ENCODE results near the gene SMARCC2. TPM values are rescaled to one million over a fixed set of nuclear protein-coding genes. Genes with fewer than 3 reads are reported as not detected.

Gene SMARCC2
- total and polyA plus RNA-seq, 2 of the 13 experiments (the other 11 are each of a cell fraction or from before 2014, with no cell fraction given) = 21.3 to 24.1 TPM

DNA sequence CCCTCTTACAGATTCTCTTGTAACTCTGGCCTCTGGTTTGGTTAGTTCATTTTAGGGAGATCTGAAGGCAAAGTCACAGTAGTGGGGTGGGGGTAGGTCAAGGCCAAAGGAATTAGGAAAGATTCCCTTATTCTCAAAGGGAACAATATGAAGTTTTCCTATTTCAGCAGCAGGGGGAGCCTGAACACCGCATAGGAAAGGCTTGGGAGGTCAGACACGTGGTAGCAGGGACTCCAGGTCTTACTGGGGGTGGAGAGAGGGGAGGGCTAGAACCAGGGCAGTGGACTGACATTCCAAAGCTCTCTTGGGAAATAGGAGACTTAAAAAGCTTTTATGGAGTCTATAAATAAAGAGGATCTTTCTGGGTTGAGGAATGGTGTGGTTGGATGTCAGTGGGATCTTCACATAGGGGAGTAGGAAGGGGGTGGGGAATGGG, 69.9 kb downstream of the SMARCC2 start (continued):
- TF ChIP-seq, protein P1, sequence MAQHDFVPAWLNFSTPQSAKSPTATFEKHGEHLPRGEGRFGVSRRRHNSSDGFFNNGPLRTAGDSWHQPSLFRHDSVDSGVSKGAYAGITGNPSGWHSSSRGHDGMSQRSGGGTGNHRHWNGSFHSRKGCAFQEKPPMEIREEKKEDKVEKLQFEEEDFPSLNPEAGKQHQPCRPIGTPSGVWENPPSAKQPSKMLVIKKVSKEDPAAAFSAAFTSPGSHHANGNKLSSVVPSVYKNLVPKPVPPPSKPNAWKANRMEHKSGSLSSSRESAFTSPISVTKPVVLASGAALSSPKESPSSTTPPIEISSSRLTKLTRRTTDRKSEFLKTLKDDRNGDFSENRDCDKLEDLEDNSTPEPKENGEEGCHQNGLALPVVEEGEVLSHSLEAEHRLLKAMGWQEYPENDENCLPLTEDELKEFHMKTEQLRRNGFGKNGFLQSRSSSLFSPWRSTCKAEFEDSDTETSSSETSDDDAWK (CRISPR knock-in tag; IDR thresholded peaks at IDR 0.05) = no peak
- TF ChIP-seq, protein P2, sequence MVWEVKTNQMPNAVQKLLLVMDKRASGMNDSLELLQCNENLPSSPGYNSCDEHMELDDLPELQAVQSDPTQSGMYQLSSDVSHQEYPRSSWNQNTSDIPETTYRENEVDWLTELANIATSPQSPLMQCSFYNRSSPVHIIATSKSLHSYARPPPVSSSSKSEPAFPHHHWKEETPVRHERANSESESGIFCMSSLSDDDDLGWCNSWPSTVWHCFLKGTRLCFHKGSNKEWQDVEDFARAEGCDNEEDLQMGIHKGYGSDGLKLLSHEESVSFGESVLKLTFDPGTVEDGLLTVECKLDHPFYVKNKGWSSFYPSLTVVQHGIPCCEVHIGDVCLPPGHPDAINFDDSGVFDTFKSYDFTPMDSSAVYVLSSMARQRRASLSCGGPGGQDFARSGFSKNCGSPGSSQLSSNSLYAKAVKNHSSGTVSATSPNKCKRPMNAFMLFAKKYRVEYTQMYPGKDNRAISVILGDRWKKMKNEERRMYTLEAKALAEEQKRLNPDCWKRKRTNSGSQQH (CRISPR knock-in tag; IDR thresholded peaks at IDR 0.05; ENCODE audit: low read depth) = no peak
- TF ChIP-seq, protein P3, sequence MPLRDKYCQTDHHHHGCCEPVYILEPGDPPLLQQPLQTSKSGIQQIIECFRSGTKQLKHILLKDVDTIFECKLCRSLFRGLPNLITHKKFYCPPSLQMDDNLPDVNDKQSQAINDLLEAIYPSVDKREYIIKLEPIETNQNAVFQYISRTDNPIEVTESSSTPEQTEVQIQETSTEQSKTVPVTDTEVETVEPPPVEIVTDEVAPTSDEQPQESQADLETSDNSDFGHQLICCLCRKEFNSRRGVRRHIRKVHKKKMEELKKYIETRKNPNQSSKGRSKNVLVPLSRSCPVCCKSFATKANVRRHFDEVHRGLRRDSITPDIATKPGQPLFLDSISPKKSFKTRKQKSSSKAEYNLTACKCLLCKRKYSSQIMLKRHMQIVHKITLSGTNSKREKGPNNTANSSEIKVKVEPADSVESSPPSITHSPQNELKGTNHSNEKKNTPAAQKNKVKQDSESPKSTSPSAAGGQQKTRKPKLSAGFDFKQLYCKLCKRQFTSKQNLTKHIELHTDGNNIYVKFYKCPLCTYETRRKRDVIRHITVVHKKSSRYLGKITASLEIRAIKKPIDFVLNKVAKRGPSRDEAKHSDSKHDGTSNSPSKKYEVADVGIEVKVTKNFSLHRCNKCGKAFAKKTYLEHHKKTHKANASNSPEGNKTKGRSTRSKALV (CRISPR knock-in tag; IDR thresholded peaks at IDR 0.05) = no peak
- no peak for TF ChIP-seq SIX4 (CRISPR knock-in tag; IDR thresholded peaks at IDR 0.05)
- no peak for TF ChIP-seq MIXL1 (CRISPR knock-in tag; IDR thresholded peaks at IDR 0.05)
- TF ChIP-seq, protein P4, sequence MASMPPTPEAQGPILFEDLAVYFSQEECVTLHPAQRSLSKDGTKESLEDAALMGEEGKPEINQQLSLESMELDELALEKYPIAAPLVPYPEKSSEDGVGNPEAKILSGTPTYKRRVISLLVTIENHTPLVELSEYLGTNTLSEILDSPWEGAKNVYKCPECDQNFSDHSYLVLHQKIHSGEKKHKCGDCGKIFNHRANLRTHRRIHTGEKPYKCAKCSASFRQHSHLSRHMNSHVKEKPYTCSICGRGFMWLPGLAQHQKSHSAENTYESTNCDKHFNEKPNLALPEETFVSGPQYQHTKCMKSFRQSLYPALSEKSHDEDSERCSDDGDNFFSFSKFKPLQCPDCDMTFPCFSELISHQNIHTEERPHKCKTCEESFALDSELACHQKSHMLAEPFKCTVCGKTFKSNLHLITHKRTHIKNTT (CRISPR knock-in tag; IDR thresholded peaks at IDR 0.05) = no peak
- TF ChIP-seq, protein P5, sequence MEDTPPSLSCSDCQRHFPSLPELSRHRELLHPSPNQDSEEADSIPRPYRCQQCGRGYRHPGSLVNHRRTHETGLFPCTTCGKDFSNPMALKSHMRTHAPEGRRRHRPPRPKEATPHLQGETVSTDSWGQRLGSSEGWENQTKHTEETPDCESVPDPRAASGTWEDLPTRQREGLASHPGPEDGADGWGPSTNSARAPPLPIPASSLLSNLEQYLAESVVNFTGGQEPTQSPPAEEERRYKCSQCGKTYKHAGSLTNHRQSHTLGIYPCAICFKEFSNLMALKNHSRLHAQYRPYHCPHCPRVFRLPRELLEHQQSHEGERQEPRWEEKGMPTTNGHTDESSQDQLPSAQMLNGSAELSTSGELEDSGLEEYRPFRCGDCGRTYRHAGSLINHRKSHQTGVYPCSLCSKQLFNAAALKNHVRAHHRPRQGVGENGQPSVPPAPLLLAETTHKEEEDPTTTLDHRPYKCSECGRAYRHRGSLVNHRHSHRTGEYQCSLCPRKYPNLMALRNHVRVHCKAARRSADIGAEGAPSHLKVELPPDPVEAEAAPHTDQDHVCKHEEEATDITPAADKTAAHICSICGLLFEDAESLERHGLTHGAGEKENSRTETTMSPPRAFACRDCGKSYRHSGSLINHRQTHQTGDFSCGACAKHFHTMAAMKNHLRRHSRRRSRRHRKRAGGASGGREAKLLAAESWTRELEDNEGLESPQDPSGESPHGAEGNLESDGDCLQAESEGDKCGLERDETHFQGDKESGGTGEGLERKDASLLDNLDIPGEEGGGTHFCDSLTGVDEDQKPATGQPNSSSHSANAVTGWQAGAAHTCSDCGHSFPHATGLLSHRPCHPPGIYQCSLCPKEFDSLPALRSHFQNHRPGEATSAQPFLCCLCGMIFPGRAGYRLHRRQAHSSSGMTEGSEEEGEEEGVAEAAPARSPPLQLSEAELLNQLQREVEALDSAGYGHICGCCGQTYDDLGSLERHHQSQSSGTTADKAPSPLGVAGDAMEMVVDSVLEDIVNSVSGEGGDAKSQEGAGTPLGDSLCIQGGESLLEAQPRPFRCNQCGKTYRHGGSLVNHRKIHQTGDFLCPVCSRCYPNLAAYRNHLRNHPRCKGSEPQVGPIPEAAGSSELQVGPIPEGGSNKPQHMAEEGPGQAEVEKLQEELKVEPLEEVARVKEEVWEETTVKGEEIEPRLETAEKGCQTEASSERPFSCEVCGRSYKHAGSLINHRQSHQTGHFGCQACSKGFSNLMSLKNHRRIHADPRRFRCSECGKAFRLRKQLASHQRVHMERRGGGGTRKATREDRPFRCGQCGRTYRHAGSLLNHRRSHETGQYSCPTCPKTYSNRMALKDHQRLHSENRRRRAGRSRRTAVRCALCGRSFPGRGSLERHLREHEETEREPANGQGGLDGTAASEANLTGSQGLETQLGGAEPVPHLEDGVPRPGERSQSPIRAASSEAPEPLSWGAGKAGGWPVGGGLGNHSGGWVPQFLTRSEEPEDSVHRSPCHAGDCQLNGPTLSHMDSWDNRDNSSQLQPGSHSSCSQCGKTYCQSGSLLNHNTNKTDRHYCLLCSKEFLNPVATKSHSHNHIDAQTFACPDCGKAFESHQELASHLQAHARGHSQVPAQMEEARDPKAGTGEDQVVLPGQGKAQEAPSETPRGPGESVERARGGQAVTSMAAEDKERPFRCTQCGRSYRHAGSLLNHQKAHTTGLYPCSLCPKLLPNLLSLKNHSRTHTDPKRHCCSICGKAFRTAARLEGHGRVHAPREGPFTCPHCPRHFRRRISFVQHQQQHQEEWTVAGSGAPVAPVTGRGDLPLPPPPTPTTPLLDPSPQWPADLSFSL (CRISPR knock-in tag; IDR thresholded peaks at IDR 0.05) = no peak
- TF ChIP-seq, protein P6, sequence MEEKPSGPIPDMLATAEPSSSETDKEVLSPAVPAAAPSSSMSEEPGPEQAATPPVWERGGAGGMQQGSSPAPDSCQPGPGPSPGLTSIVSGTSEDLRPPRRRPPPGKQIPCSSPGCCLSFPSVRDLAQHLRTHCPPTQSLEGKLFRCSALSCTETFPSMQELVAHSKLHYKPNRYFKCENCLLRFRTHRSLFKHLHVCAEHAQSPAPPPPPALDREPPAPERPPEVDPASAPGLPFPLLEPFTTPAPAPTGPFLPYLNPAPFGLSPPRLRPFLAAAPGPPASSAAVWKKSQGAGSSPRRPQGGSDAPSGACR (CRISPR knock-in tag; IDR thresholded peaks at IDR 0.05) = no peak
- no peak for TF ChIP-seq ONECUT2 (CRISPR knock-in tag; IDR thresholded peaks at IDR 0.05)
- no peak for TF ChIP-seq KDM5B (CRISPR knock-in tag; IDR thresholded peaks at IDR 0.05; ENCODE audit: borderline replicate concordance)
- 0 out of 2 replicates have a peak, but pooled peaks have one; percentile 16 for TF ChIP-seq SRF (IDR thresholded peaks at IDR 0.05; ENCODE audit: low read depth, low read length)
- no peak for TF ChIP-seq PHF20 (CRISPR knock-in tag; IDR thresholded peaks at IDR 0.05)
- TF ChIP-seq NFRKB (IDR thresholded peaks at IDR 0.05) = no peak
- TF ChIP-seq ZNF510 (CRISPR knock-in tag; IDR thresholded peaks at IDR 0.05; ENCODE audit: low read depth) = no peak
- no peak for TF ChIP-seq ESRRA (CRISPR knock-in tag; IDR thresholded peaks at IDR 0.05; ENCODE audit: low read depth)
- no peak for TF ChIP-seq HNF4G (IDR thresholded peaks at IDR 0.05; ENCODE audit: borderline replicate concordance, low read depth, low read length)
- no peak for TF ChIP-seq HNF4G (CRISPR knock-in tag; IDR thresholded peaks at IDR 0.05; ENCODE audit: borderline replicate concordance, low read depth)
- TF ChIP-seq ZNF430 (CRISPR knock-in tag; IDR thresholded peaks at IDR 0.05) = no peak
- TF ChIP-seq MLLT10 (CRISPR knock-in tag; IDR thresholded peaks at IDR 0.05) = no peak
